A549 (cell line): ENCODE data around the gene LRRC41.

ENCODE experiments used
- CHD2 ChIP-seq: fragments of 150-350 bp; IDR thresholded peaks from 2 replicates; pipeline ENCODE4 v1.6.1; 2014; ENCODE audit warnings: low read length; ENCODE audit not compliant: partially characterized antibody
- HOXB13 ChIP-seq: fragments of 250-450 bp; sonication (Bioruptor Pico); IDR thresholded peaks from 2 replicates; pipeline ENCODE4 v1.5.0; 2020; ENCODE audit warnings: low read depth, mild to moderate bottlenecking, moderate library complexity
- JUNB ChIP-seq: fragments of >200 bp; sonication (Bioruptor Twin); formaldehyde crosslinking; IDR thresholded peaks from 2 replicates; pipeline ENCODE4 v1.6.1; 2016
- RAD21 ChIP-seq, 2 experiments: fragments of >200 bp in 1 of 2; sonication (Bioruptor Twin) in 1 of 2; formaldehyde crosslinking in 1 of 2; IDR thresholded peaks in 1 of 2; conservative IDR thresholded peaks in 1 of 2; 2 replicates in 1 of 2; 3 replicates in 1 of 2; pipeline ENCODE4 v1.6.1; 2012 to 2018; ENCODE audit warnings: inconsistent platforms in 1 of 2
- SREBF2 ChIP-seq: fragments of 450-650 bp; IDR thresholded peaks from 2 replicates; pipeline ENCODE4 v1.6.1; 2014; ENCODE audit warnings: mild to moderate bottlenecking, moderate library complexity
- TF ChIP-seq, protein P1 (sequence below): fragments of >200 bp; sonication (Bioruptor Twin); formaldehyde crosslinking; IDR thresholded peaks from 3 replicates; pipeline ENCODE4 v1.5.1; 2016

DNA sequence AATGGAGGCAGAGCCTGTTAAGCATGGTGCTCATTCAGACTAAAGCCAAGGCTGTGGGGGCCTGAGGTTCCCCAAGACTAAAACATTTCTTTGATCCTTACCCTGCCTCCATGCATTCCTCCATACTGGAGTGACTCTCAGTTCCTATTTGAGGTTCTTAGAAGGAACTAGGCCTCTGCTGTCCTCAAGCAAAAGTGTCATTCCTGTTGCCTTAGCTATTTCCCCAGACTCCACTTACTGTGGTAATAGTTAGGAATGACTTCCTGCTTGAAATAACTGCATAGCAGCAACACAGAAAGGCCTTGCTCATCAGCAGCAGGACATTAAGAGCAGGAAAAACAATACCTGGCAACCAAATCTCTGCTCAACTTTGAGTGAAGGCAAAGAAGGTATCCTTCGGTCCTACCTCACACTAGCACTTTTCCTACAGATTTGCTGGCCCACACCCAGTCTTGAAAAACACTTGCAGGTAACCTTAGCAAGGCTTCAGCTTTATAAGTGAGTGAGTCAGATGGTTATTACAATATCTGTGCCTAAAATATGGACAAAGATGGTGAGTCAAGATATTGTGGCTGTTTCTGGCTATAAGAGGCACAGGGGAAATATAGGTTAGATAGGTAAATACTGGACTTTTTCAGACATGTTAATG lies 14.8 kb downstream of the LRRC41 start:
- TF ChIP-seq CHD2 (no peak), HOXB13 (CRISPR knock-in tag) (no peak), SREBF2 (no peak), RAD21 (conservative IDR thresholded peaks at IDR 0.05 in 1 of 2, IDR thresholded peaks at IDR 0.05 in 1 of 2) (no peak), JUNB (no peak)
- TF ChIP-seq, protein P1, sequence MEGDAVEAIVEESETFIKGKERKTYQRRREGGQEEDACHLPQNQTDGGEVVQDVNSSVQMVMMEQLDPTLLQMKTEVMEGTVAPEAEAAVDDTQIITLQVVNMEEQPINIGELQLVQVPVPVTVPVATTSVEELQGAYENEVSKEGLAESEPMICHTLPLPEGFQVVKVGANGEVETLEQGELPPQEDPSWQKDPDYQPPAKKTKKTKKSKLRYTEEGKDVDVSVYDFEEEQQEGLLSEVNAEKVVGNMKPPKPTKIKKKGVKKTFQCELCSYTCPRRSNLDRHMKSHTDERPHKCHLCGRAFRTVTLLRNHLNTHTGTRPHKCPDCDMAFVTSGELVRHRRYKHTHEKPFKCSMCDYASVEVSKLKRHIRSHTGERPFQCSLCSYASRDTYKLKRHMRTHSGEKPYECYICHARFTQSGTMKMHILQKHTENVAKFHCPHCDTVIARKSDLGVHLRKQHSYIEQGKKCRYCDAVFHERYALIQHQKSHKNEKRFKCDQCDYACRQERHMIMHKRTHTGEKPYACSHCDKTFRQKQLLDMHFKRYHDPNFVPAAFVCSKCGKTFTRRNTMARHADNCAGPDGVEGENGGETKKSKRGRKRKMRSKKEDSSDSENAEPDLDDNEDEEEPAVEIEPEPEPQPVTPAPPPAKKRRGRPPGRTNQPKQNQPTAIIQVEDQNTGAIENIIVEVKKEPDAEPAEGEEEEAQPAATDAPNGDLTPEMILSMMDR: no peak
